ENCODE measurements around the gene CTIF.

GRCh38 chr18:48885266-48885923 is 346.6 kb downstream of the CTIF start:
- TF ChIP-seq CTCF (IDR thresholded peaks at IDR 0.05; ENCODE audit: low read depth, low read length): no peak
- TF ChIP-seq EZH2phosphoT487 (IDR thresholded peaks at IDR 0.05; ENCODE audit: low read depth): no peak
